Activated CD4-positive, alpha-beta T cell treated with anti-CD3 and anti-CD28 coated beads, Interleukin-2, Interleukin-4, amounts not matched to agents 100 ng/mL and 50 ng/mL, durations not matched to agents 16 hours and 8 hours (primary cell): ENCODE results near the gene ABHD12.

Experiments used
- DNase-seq: peaks from one replicate; pipeline ENCODE4 v3.0.0-alpha.2; 2020; ENCODE audit warnings: low spot score

ABHD12 gene

GRCh38 chr20:25306991-25307903, 83.4 kb downstream of the ABHD12 start:
- no peak for DNase-seq

- no peak for DNase-seq
Observed at GRCh38 chr20:25304025-25304549, 86.5 kb downstream of the ABHD12 start.

- no peak for DNase-seq
Observed at GRCh38 chr20:25303292-25304024, 87.2 kb downstream of the ABHD12 start.

GRCh38 chr20:25302596-25302995, 88.0 kb downstream of the ABHD12 start:
- no peak for DNase-seq

- DNase-seq: no peak
Observed at GRCh38 chr20:25301357-25301920, 89.2 kb downstream of the ABHD12 start.

GRCh38 chr20:25300496-25301170, 90.0 kb downstream of the ABHD12 start:
- no peak for DNase-seq

- no peak for DNase-seq
Observed at GRCh38 chr20:25299806-25300205, 90.8 kb downstream of the ABHD12 start.

- DNase-seq: no peak
Observed at GRCh38 chr20:25297141-25297905, 93.3 kb downstream of the ABHD12 start.

- DNase-seq: peak; percentile 12
Observed at GRCh38 chr20:25296094-25297093, 94.2 kb downstream of the ABHD12 start.

GRCh38 chr20:25295386-25296093, 95.1 kb downstream of the ABHD12 start:
- DNase-seq: no peak

- peak; percentile 42 for DNase-seq
Observed at GRCh38 chr20:25294459-25295385, 95.9 kb downstream of the ABHD12 start.

- DNase-seq: no peak
Observed at GRCh38 chr20:25293910-25294458, 96.7 kb downstream of the ABHD12 start.

GRCh38 chr20:25293507-25293906, 97.1 kb downstream of the ABHD12 start:
- no peak for DNase-seq

GRCh38 chr20:25292176-25292891, 98.3 kb downstream of the ABHD12 start:
- DNase-seq: no peak

- no peak for DNase-seq
Observed at GRCh38 chr20:25291432-25292133, 99.1 kb downstream of the ABHD12 start.

GRCh38 chr20:25290646-25291431, 99.8 kb downstream of the ABHD12 start:
- no peak for DNase-seq
